Endothelial cell of umbilical vein (primary cell): ENCODE results near the gene COTL1. TPM values are rescaled to one million over a fixed set of nuclear protein-coding genes. Genes with fewer than 3 reads are reported as not detected.

Source experiments
- BruUV-seq: library from RNA; stranded (reverse); fragments of 400-500 nt; replicated peaks from 2 replicates; lab custom pipeline; 2021; lab: Mats Ljungman, UMichigan
- CTCF ChIA-PET: fragments of 300-600, 350-600 bp; sonication (Branson Sonifier 250); formaldehyde crosslinking; loops from one replicate; lab custom pipeline; 2021; ENCODE audit warnings: antibody characterized with exemption, inconsistent platforms; lab: Charles Lee
- POLR2A ChIA-PET: fragments of 300-600, 350-600 bp; sonication (Branson Sonifier 250); formaldehyde crosslinking; loops from one replicate; lab custom pipeline; 2021; ENCODE audit warnings: antibody characterized with exemption, inconsistent platforms; lab: Charles Lee
- DNase-seq: peaks from one replicate; pipeline ENCODE4 v3.0.0-alpha.2; 2011; ENCODE audit warnings: low read depth, low spot score
- FAIRE-seq: peaks from 2 replicates; lab custom pipeline; 2011; peaks lifted over from hg19 to GRCh38; lab: Jason Lieb, UNC
- H2AFZ ChIP-seq: 2 replicates; pipeline ENCODE4 v1.6.0; 2012; ENCODE audit warnings: low read depth, low read length, control low read depth, inconsistent platforms
- H3K27ac ChIP-seq: 2 replicates; pipeline ENCODE4 v1.5.1; 2011; ENCODE audit warnings: low read depth, mild to moderate bottlenecking, control low read depth, low read length, moderate library complexity; ENCODE audit not compliant: insufficient read depth
- H3K27me3 ChIP-seq, 2 experiments: 2 replicates each; pipeline versions ENCODE4 v1.6.0 to v1.6.1; 2011; ENCODE audit warnings: low read length in 2 of 2, mixed read lengths in 1 of 2; ENCODE audit not compliant: control insufficient read depth in 2 of 2, insufficient read depth in 2 of 2
- H3K36me3 ChIP-seq, 2 experiments: 2 replicates in 1 of 2; 3 replicates in 1 of 2; pipeline ENCODE4 v1.5.1; 2011; ENCODE audit warnings: low read length in 2 of 2, mild to moderate bottlenecking in 1 of 2, moderate library complexity in 1 of 2; ENCODE audit not compliant: control insufficient read depth in 2 of 2, insufficient read depth in 2 of 2; ENCODE audit errors: extremely low read depth in 1 of 2
- H3K4me1 ChIP-seq: 3 replicates; pipeline ENCODE4 v1.5.1; 2011; ENCODE audit warnings: mild to moderate bottlenecking, low read length; ENCODE audit not compliant: control insufficient read depth, insufficient read depth; ENCODE audit errors: extremely low read depth
- H3K4me2 ChIP-seq: 2 replicates; pipeline ENCODE4 v1.6.1; 2011; ENCODE audit warnings: low read length, control low read depth, mixed read lengths; ENCODE audit not compliant: insufficient read depth
- H3K4me3 ChIP-seq, 3 experiments: fragments of 200-600 bp in 1 of 3; sonication (generic), shearing (Covaris generic) in 1 of 3; replicated peaks in 1 of 3; 2 replicates each; pipeline ENCODE4 v1.5.1; 2011 to 2016; ENCODE audit warnings: control low read depth in 3 of 3, low read length in 3 of 3, mild to moderate bottlenecking in 2 of 3, inconsistent platforms in 1 of 3, low read depth in 1 of 3, moderate library complexity in 1 of 3; ENCODE audit not compliant: insufficient read depth in 1 of 3
- H3K79me2 ChIP-seq: 2 replicates; pipeline ENCODE4 v1.6.0; 2012; ENCODE audit warnings: low read length, inconsistent platforms; ENCODE audit not compliant: control insufficient read depth, insufficient read depth
- H3K9ac ChIP-seq: replicated peaks from 2 replicates; pipeline ENCODE3; 2011; ENCODE audit warnings: low read length, control low read depth; ENCODE audit not compliant: insufficient read depth; ENCODE audit errors: extremely low read depth
- H3K9me1 ChIP-seq: replicated peaks from 3 replicates; pipeline ENCODE4 v1.6.0; 2011; ENCODE audit warnings: mild to moderate bottlenecking, low read length; ENCODE audit not compliant: control insufficient read depth, insufficient read depth; ENCODE audit errors: extremely low read depth
- H3K9me3 ChIP-seq: replicated peaks from 2 replicates; pipeline ENCODE4 v1.5.1; 2012; ENCODE audit warnings: low read length, inconsistent platforms; ENCODE audit not compliant: control insufficient read depth, insufficient read depth
- H4K20me1 ChIP-seq: replicated peaks from 2 replicates; pipeline ENCODE3; 2011; ENCODE audit warnings: mild to moderate bottlenecking, low read length; ENCODE audit not compliant: control insufficient read depth, insufficient read depth; ENCODE audit errors: extremely low read depth
- CTCF ChIP-seq, 2 donors: IDR thresholded peaks; 1 replicate in 1 of 2; 2 replicates in 1 of 2; pipeline ENCODE4 v1.5.1; 2011; ENCODE audit warnings: low read length in 2 of 2, mild to moderate bottlenecking in 2 of 2, moderate library complexity in 2 of 2, control low read depth in 1 of 2, inconsistent platforms in 1 of 2, low read depth in 1 of 2; ENCODE audit not compliant: insufficient read depth in 1 of 2; ENCODE audit errors: extremely low read depth in 1 of 2
- EZH2 ChIP-seq: IDR thresholded peaks from 2 replicates; pipeline ENCODE4 v1.6.1; 2012; ENCODE audit warnings: borderline replicate concordance, low read depth, mild to moderate bottlenecking, moderate library complexity, low read length, inconsistent platforms; ENCODE audit not compliant: severe bottlenecking
- FOS ChIP-seq: IDR thresholded peaks from 2 replicates; pipeline ENCODE4 v1.6.1; 2011; ENCODE audit warnings: mild to moderate bottlenecking, low read length, moderate library complexity, borderline replicate concordance; ENCODE audit not compliant: insufficient read depth
- GATA2 ChIP-seq: IDR thresholded peaks from 2 replicates; pipeline ENCODE4 v1.7.0; 2011; ENCODE audit warnings: low read depth, mild to moderate bottlenecking, moderate library complexity, mixed read lengths, low read length; ENCODE audit not compliant: insufficient read length, insufficient read depth
- JUN ChIP-seq: IDR thresholded peaks from 2 replicates; pipeline ENCODE4 v1.6.1; 2011; ENCODE audit warnings: borderline replicate concordance, low read depth; ENCODE audit not compliant: insufficient read length, insufficient read depth
- MAX ChIP-seq: IDR thresholded peaks from 2 replicates; pipeline ENCODE4 v1.6.1; 2011; ENCODE audit not compliant: insufficient read depth, insufficient read length
- MYC ChIP-seq: IDR thresholded peaks from one replicate; pipeline ENCODE4 v1.6.1; 2011; ENCODE audit warnings: mild to moderate bottlenecking, low read depth, low read length
- POLR2A ChIP-seq: IDR thresholded peaks from 2 replicates; pipeline ENCODE4 v1.6.1; 2012; ENCODE audit warnings: low read depth, mild to moderate bottlenecking, control low read depth, low read length
- POLR2AphosphoS5 ChIP-seq: IDR thresholded peaks from 2 replicates; pipeline ENCODE4 v1.6.1; 2012; ENCODE audit warnings: low read depth, mild to moderate bottlenecking, control low read depth, low read length, moderate library complexity; ENCODE audit not compliant: insufficient read depth
- dilution Hi-C: fragments of 300-500 bp; cut with MboI; formaldehyde crosslinking; loops from one replicate; pipeline ENCODE4 v1.15.0; 2019; ENCODE audit warnings: low sequenced_read_pairs; ENCODE audit not compliant: extremely low pct_ligation_motif_present
- intact Hi-C: fragments of 100-400 bp; cut with micrococcal nuclease; formaldehyde crosslinking; loops from one replicate; pipeline ENCODE4 v1.10.0; 2022
- polyA plus RNA-seq, 4 experiments: library from polyadenylated mRNA; depleted of rRNA in 3 of 4; stranded (reverse) in 3 of 4; unstranded in 1 of 4; fragments of >200 nt; gene quantifications; 2 replicates each; pipeline versions ENCODE4 v1.2.1 to v1.2.3, GENCODE V29; 2011 to 2012; ENCODE audit warnings: missing spikeins in 1 of 4
- total RNA-seq: library from RNA; stranded (reverse); gene quantifications from 2 replicates; pipeline ENCODE4 v1.2.3, GENCODE V29; 2021

Gene COTL1
- total and polyA plus RNA-seq, 2 donors (not counting 3 experiments of a cell fraction or from before 2014, with no cell fraction given), result 90.0 to 200 TPM

- Histone ChIP-seq H3K4me3 (no peak overlapping the region), H3K79me2 (peaks cover 70% of the 10 kb centered on the region), H3K4me2 (no peak overlapping the region), H4K20me1 (no peaks in the 10 kb centered on the region), H2AFZ (no peak overlapping the region), H3K27ac (no peak overlapping the region), H3K9ac (no peak overlapping the region), H3K36me3 (peaks cover 0 to 3% of the 10 kb centered on the region in 2 experiments), H3K9me3 (no peaks in the 10 kb centered on the region), H3K9me1 (no peaks in the 10 kb centered on the region), H3K27me3 (no peaks in the 10 kb centered on the region), H3K4me1 (peaks cover 36% of the 10 kb centered on the region)
- no TSS peak for BruUV-seq
- POLR2A ChIA-PET, result interaction anchor here (0.6 kb wide), 1 partner anchor 1405 kb away, joined by 3 read pairs; no protein-coding TSS in a partner anchor
- DNase-seq (no peak), FAIRE-seq (no peak)
- TF ChIP-seq MAX (no peak), MYC (no peak), FOS (no peak), POLR2AphosphoS5 (no peak), EZH2 (no peak), GATA2 (no peak), JUN (no peak), POLR2A (no peak), CTCF (IDR thresholded peaks at IDR 0.05; ENCODE audit: extremely low read depth in 1 of 2, insufficient read depth in 1 of 2, low read depth in 1 of 2, low read length in 2 of 2) (no peak)
- dilution Hi-C loops (loop anchor here (25.0 kb wide), 1 partner anchor 93 kb away; the partner anchor contains the start of gene MEAK7), intact Hi-C loops (no loop called here)
- CTCF ChIA-PET, result no interaction called here
Measured at GRCh38 chr16:84605339-84605848, 12.5 kb downstream of the COTL1 start.
